Measurements from ENCODE around the gene MTARC1. TPM values are rescaled to one million over a fixed set of nuclear protein-coding genes. Genes with fewer than 3 reads are reported as not detected.

MTARC1 gene
- total and polyA plus RNA-seq, 4 donors, result 14.3 to 31.6 (median 23.7) TPM

Other genes with a start within 250 kb of the MTARC1 start
- 10 to 100 TPM; 10.1 to 44.9 TPM for gene C1orf115, start 96.5 kb upstream of the MTARC1 start, total RNA-seq
- gene C1orf115, start 96.5 kb upstream of the MTARC1 start, polyA plus RNA-seq (ENCODE audit: insufficient read length in 2 of 2), result 10 to 100 TPM; 18.9 to 22.5 TPM
- gene MTARC2, start 38.6 kb upstream of the MTARC1 start, total RNA-seq, result 10 to 100 TPM; 10.8 to 16.5 TPM
- gene MTARC2, start 38.6 kb upstream of the MTARC1 start, polyA plus RNA-seq (ENCODE audit: insufficient read length in 2 of 2), result 10 to 100 TPM; 25.9 to 26.4 TPM
- gene HLX, start 92.5 kb downstream of the MTARC1 start, total RNA-seq, result 1 to 10 TPM; 4.1 to 6.1 TPM
- gene HLX, start 92.5 kb downstream of the MTARC1 start, polyA plus RNA-seq (ENCODE audit: insufficient read length in 2 of 2), result 1 to 10 TPM; 3.4 to 4.2 TPM

All from spinal cord (tissue), 4 donors.